Activated CD4-positive, alpha-beta T cell treated with anti-CD3 and anti-CD28 coated beads for 36 hours (primary cell): ENCODE data around the gene MALT1. TPM values are rescaled to one million over a fixed set of nuclear protein-coding genes. Genes with fewer than 3 reads are reported as not detected.

Source experiments
- ATAC-seq: fragments of 200-7000 bp; cut with Tn5 transposase; one replicate; pipeline ENCODE4 v1.10.0; 2021; ENCODE audit warnings: mild to moderate bottlenecking, moderate library complexity
- CTCF ChIA-PET: fragments of 350-600 bp; sonication (Branson Sonifier 250); formaldehyde crosslinking; loops from one replicate; lab custom pipeline; 2021; ENCODE audit warnings: antibody characterized with exemption; lab: Charles Lee
- POLR2A ChIA-PET: fragments of 350-600 bp; sonication (Branson Sonifier 250); formaldehyde crosslinking; loops from one replicate; lab custom pipeline; 2021; ENCODE audit warnings: antibody characterized with exemption, inconsistent platforms; lab: Charles Lee
- DNase-seq: peaks from one replicate; pipeline ENCODE4 v3.0.0-alpha.2; 2020
- H3K27ac Mint-ChIP-seq: one replicate; pipeline ENCODE4 v1.8.0; 2021; ENCODE audit warnings: mixed read lengths
- H3K27me3 Mint-ChIP-seq: one replicate; pipeline ENCODE4 v1.8.0; 2021; ENCODE audit warnings: mixed read lengths
- H3K36me3 Mint-ChIP-seq: one replicate; pipeline ENCODE4 v1.8.0; 2021; ENCODE audit warnings: low read depth, mixed read lengths
- H3K4me1 Mint-ChIP-seq: one replicate; pipeline ENCODE4 v1.8.0; 2021; ENCODE audit warnings: mixed read lengths
- H3K4me3 Mint-ChIP-seq: one replicate; pipeline ENCODE4 v1.8.0; 2021; ENCODE audit warnings: mild to moderate bottlenecking, moderate library complexity, mixed read lengths
- H3K9me3 Mint-ChIP-seq: one replicate; pipeline ENCODE4 v1.8.0; 2021; ENCODE audit warnings: low read depth, mixed read lengths
- intact Hi-C, 2 experiments: fragments of 100-400 bp; cut with DNase I in 1 of 2; cut with micrococcal nuclease in 1 of 2; formaldehyde crosslinking; loops; one replicate each; pipeline versions ENCODE4 v1.14.2 to v1.15.1; 2022 to 2024; cut with DNase I, micrococcal nuclease
- total RNA-seq, 2 experiments: library from RNA; stranded (reverse); gene quantifications; one replicate each; pipeline ENCODE4 v1.2.3, GENCODE V29; 2021

MALT1 gene
- total RNA-seq, 2 experiments from 2014 or later, result 39.3 to 40.5 TPM

DNA sequence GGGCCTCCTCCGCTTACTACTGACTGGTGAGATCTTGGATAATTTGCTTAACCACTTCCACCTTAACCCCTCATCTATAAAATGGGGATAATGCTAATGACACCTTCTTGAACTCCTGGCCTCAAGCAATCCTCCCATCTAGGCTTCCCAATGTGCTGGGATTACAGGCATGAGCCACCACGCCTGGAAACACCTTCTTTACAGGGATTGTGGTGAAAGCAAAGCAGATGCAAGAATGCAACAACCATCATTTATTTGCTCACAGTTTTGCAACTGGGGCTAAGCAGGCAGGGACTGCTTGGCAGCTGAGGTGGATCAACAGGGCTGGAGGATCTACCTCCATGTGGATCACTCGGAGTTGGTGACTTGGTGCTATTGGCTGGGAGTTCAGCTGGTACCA is 117.2 kb downstream of the MALT1 start:
- no peaks in the 10 kb centered on the region for H3K4me1 Mint-ChIP-seq
- intact Hi-C loops, result no loop called here
- H3K36me3 Mint-ChIP-seq, result no peaks in the 10 kb centered on the region
- no peak overlapping the region for H3K4me3 Mint-ChIP-seq
- H3K27ac Mint-ChIP-seq, result no peak overlapping the region
- no peaks in the 10 kb centered on the region for H3K9me3 Mint-ChIP-seq
- ATAC-seq (no peak), DNase-seq (no peak)
- ChIA-PET CTCF (no interaction called here), POLR2A (no interaction called here)
- H3K27me3 Mint-ChIP-seq, result peaks cover 9% of the 10 kb centered on the region

DNA sequence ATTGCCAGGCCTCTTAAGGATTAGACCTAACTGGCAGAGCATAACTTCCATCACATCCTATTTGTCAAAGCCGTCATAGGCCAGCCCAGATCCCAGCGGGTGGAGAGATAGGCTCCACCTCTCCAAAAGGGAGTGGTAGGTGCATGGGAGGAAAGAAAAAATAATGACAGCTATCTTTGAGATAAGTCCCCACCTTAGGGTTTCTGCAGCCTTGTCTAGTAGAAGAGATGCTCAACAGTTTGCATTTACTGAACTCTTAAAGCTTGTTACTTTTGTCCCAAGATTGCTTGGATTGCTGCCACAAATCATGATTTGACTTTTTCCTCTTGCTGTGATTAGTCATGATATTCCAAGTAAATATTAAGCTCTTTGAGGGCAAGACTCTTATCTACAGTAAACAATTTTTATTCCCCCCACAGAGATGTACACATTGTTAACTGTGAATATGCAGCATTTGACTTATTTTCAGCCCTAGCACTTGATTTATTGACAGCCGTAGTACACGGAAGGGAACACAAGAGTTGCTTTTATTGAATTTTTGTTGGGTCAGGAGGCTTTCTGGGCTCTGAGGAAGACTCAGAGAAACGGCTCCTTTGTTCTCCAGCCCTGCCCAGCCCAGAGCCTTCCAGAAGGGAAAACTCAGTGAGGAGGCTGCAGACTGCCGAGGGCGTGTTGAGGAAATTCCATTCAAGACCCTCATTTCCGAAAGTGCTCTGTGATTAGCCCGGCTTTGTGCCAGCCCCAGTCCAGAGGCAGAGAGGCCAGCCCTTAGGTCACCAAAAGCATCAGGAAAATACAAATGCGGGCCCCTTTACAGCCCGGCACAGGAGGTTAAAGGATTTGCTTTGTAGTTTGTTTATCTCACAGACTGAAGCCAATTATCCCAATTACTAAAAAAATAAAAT is 118.0 kb downstream of the MALT1 start:
- H3K4me1 Mint-ChIP-seq, result no peaks in the 10 kb centered on the region
- ChIA-PET CTCF (interaction anchor here (1.1 kb wide), 1 partner anchor 11 kb away, joined by 3 read pairs; no protein-coding TSS in a partner anchor), POLR2A (no interaction called here)
- intact Hi-C loops, result no loop called here
- no peaks in the 10 kb centered on the region for H3K9me3 Mint-ChIP-seq
- no peaks in the 10 kb centered on the region for H3K36me3 Mint-ChIP-seq
- ATAC-seq, result no peak
- H3K27me3 Mint-ChIP-seq, result peaks cover 11% of the 10 kb centered on the region
- DNase-seq, result no peak
- H3K4me3 Mint-ChIP-seq, result no peak overlapping the region
- no peak overlapping the region for H3K27ac Mint-ChIP-seq

- no peak for DNase-seq
- intact Hi-C loops, result no loop called here
- Mint-ChIP-seq H3K27me3 (peaks cover 12% of the 10 kb centered on the region), H3K9me3 (no peaks in the 10 kb centered on the region), H3K27ac (no peak overlapping the region), H3K36me3 (no peaks in the 10 kb centered on the region), H3K4me3 (no peak overlapping the region), H3K4me1 (no peaks in the 10 kb centered on the region)
- ATAC-seq, result no peak
- ChIA-PET POLR2A (no interaction called here), CTCF (interaction anchor here (1.1 kb wide), 1 partner anchor 12 kb away, joined by 3 read pairs; no protein-coding TSS in a partner anchor)
These were observed 118.6 kb downstream of the MALT1 start for GRCh38 chr18:58789876-58790240.

DNA sequence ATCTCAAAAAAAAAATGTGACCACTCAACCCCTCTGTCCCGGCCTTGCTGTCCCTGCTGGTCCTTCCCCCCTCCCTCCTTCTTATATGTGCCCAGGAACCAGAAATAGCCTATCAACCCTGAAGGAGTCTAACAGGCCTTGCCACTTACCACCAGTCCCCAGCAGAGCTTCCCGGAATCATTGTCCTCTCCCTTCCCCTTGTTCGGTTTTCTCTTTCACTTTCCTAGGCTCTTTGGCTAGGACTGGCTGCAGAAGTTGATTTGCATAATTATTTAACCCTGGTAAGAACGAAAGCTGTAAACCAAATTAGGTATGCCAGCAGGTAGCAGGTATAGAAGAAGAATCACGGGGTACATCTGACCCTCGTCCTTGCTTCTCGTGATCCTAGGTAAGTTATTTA is 120.8 kb downstream of the MALT1 start:
- no peak overlapping the region for H3K27ac Mint-ChIP-seq
- H3K36me3 Mint-ChIP-seq, result no peaks in the 10 kb centered on the region
- intact Hi-C loops, result no loop called here
- H3K27me3 Mint-ChIP-seq, result peaks cover 12% of the 10 kb centered on the region
- DNase-seq (no peak), ATAC-seq (no peak)
- H3K4me1 Mint-ChIP-seq, result no peaks in the 10 kb centered on the region
- ChIA-PET CTCF (interaction anchor here (0.6 to 1.5 kb wide), 3 partner anchors 14 to 25 kb away, joined by 4 to 6 read pairs (median 5); no protein-coding TSS in a partner anchor), POLR2A (no interaction called here)
- no peaks in the 10 kb centered on the region for H3K9me3 Mint-ChIP-seq
- H3K4me3 Mint-ChIP-seq, result no peak overlapping the region

DNA sequence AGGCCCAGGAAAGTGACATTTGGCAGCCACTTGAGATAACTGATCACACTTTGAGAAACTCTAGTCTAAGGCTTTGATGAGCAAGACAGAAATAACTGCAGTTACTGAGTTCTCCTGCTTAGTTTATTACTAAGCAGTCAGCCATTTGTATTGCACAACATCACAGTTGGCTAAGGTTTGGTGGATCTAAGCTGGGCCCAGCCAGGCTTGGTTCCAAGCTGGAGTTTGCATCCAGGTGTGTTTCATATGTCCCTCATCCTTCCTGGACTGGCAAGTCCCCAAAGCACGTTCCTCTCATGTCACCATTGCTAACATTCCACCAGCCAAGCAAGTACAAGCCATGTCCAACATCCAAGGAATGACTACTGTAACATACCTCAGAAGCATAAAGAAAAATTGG is 122.1 kb downstream of the MALT1 start:
- POLR2A ChIA-PET, result no interaction called here
- no peak overlapping the region for H3K27ac Mint-ChIP-seq
- DNase-seq (no peak), ATAC-seq (no peak)
- CTCF ChIA-PET, result interaction anchor here (1.2 to 1.5 kb wide), 2 partner anchors 12 to 25 kb away, joined by 5 to 6 read pairs; no protein-coding TSS in a partner anchor
- H3K36me3 Mint-ChIP-seq, result no peaks in the 10 kb centered on the region
- intact Hi-C loops, result no loop called here
- no peaks in the 10 kb centered on the region for H3K9me3 Mint-ChIP-seq
- H3K4me3 Mint-ChIP-seq, result no peak overlapping the region
- H3K27me3 Mint-ChIP-seq, result peaks cover 10% of the 10 kb centered on the region
- no peaks in the 10 kb centered on the region for H3K4me1 Mint-ChIP-seq

DNA sequence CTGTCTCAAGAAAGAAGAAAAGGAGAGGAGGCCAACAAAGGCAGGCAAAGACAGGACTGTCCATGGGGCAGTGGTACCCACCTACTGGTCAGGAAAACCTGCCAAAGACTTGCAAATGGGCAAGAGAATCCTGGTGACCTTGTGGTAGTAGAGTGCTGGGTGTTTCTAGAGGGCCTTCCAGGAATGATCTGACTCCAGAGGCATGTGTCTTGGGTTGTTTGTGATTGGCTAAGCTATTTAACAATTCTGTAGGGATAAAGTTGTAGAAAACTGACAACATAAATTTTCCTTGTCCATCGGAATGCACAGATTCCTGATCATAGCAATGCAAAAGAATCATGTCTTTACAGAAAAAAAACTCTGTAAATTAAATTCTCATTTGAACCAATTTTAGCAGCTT is 125.0 kb downstream of the MALT1 start:
- Mint-ChIP-seq H3K36me3 (no peaks in the 10 kb centered on the region), H3K4me3 (no peak overlapping the region), H3K9me3 (no peaks in the 10 kb centered on the region), H3K4me1 (no peaks in the 10 kb centered on the region), H3K27me3 (peaks cover 12% of the 10 kb centered on the region), H3K27ac (no peak overlapping the region)
- DNase-seq, result no peak
- ChIA-PET POLR2A (no interaction called here), CTCF (no interaction called here)
- no peak for ATAC-seq
- intact Hi-C loops, result no loop called here

- Mint-ChIP-seq H3K9me3 (no peaks in the 10 kb centered on the region), H3K4me1 (no peaks in the 10 kb centered on the region), H3K27me3 (peaks cover 14% of the 10 kb centered on the region), H3K36me3 (no peaks in the 10 kb centered on the region), H3K27ac (no peak overlapping the region), H3K4me3 (no peak overlapping the region)
- POLR2A ChIA-PET, result no interaction called here
- CTCF ChIA-PET, result no interaction called here
- DNase-seq (no peak), ATAC-seq (no peak)
- intact Hi-C loops, result no loop called here
These were observed 129.3 kb downstream of the MALT1 start for GRCh38 chr18:58800582-58800981.

DNA sequence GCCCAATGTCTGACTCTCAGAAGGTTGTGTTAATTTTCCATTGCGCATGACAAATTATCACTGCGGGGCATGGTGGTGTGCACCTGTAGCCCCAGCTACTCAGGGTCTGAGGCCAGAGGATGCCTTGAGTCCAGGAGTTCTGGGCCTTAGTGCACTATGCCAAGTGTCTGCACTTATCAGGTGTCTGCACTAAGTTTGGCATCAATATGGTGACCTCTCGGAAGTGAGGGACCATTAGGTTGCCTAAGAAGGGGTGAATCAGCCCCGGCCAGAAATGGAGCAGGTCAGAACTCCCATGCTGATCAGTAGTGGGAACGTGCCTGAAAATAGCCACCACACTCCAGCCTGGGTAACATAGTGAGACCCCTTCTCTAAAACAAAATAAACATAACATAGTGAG is 131.7 kb downstream of the MALT1 start:
- ATAC-seq, result no peak
- peaks cover 21% of the 10 kb centered on the region for H3K27me3 Mint-ChIP-seq
- H3K36me3 Mint-ChIP-seq, result no peaks in the 10 kb centered on the region
- intact Hi-C loops, result no loop called here
- H3K27ac Mint-ChIP-seq, result no peak overlapping the region
- ChIA-PET POLR2A (no interaction called here), CTCF (interaction anchor here (0.6 kb wide), 1 partner anchor 267 kb away, joined by 3 read pairs; no protein-coding TSS in a partner anchor)
- DNase-seq, result no peak
- H3K4me3 Mint-ChIP-seq, result no peak overlapping the region
- peaks cover 5% of the 10 kb centered on the region for H3K4me1 Mint-ChIP-seq
- H3K9me3 Mint-ChIP-seq, result no peaks in the 10 kb centered on the region

DNA sequence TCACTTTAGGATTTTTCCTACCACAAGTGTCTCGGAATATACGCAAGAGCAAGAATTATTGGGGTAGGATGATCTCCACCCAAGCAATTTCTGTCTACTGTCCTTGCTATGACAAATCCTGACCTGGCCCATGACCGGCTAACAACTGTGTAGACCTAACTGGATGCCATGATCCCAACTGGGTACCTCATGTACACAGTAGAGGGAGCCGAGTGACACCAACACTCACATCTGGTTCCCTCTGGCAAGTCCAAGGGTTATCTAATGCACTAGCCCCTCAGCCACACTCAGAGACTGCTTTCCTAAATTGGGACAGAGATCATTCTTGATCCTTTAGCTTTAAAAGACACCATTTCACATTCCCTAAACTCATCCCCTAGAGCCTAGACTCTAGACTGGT is 132.7 kb downstream of the MALT1 start:
- Mint-ChIP-seq H3K27ac (no peak overlapping the region), H3K27me3 (peaks cover 24% of the 10 kb centered on the region), H3K4me1 (peaks cover 5% of the 10 kb centered on the region), H3K4me3 (no peak overlapping the region), H3K36me3 (no peaks in the 10 kb centered on the region), H3K9me3 (no peaks in the 10 kb centered on the region)
- ATAC-seq (no peak), DNase-seq (no peak)
- POLR2A ChIA-PET, result no interaction called here
- intact Hi-C loops, result no loop called here
- CTCF ChIA-PET, result no interaction called here

Other genes with a start within 250 kb of the MALT1 start
- 1 to 10 TPM; 1.3 to 1.6 TPM for gene ALPK2, start 42.4 kb upstream of the MALT1 start, total RNA-seq
- 10 to 100 TPM in 1 of 2 experiments, 1 to 10 TPM in 1; 7.7 to 11.3 TPM for gene ZNF532, start 193.4 kb downstream of the MALT1 start, total RNA-seq